Fibroblast of lung (primary cell): Measurements from ENCODE around the gene GH2. TPM values are rescaled to one million over a fixed set of nuclear protein-coding genes. Genes with fewer than 3 reads are reported as not detected.
"Not testable (repeated sequence)": the region's sequence is repeated elsewhere in the genome, so short reads cannot be mapped to it uniquely, and the experiment has no call there.

ENCODE experiments used
- DNase-seq, 2 donors: peaks; one replicate each; pipeline versions ENCODE4 v3.0.0 to v3.0.0-alpha.2; 2010; ENCODE audit warnings: low read depth in 2 of 2
- H2AFZ ChIP-seq: 2 replicates; pipeline ENCODE4 v1.5.1; 2012; ENCODE audit warnings: low read length, control low read depth, inconsistent platforms
- H3K27ac ChIP-seq: 2 replicates; pipeline ENCODE4 v1.5.1; 2011; ENCODE audit warnings: low read length, control low read depth; ENCODE audit not compliant: insufficient read depth
- H3K27me3 ChIP-seq: 2 replicates; pipeline ENCODE4 v1.5.1; 2011; ENCODE audit warnings: mild to moderate bottlenecking, low read length; ENCODE audit not compliant: control insufficient read depth, insufficient read depth
- H3K36me3 ChIP-seq: 2 replicates; pipeline ENCODE4 v1.5.1; 2011; ENCODE audit warnings: low read length; ENCODE audit not compliant: control insufficient read depth, insufficient read depth
- H3K4me1 ChIP-seq: 2 replicates; pipeline ENCODE4 v1.5.1; 2011; ENCODE audit warnings: low read length; ENCODE audit not compliant: control insufficient read depth, insufficient read depth; ENCODE audit errors: extremely low read depth
- H3K4me2 ChIP-seq: 2 replicates; pipeline ENCODE4 v1.5.1; 2011; ENCODE audit warnings: low read length, control low read depth; ENCODE audit not compliant: insufficient read depth; ENCODE audit errors: extremely low read depth
- H3K4me3 ChIP-seq, 4 experiments: fragments of 200-600 bp in 1 of 4; sonication (generic) in 1 of 4; replicated peaks in 1 of 4; 2 replicates each; pipeline ENCODE4 v1.5.1; 2011 to 2016; ENCODE audit warnings: low read length in 4 of 4, low read depth in 3 of 4, mild to moderate bottlenecking in 3 of 4, control low read depth in 2 of 4, inconsistent platforms in 1 of 4, mixed read lengths in 1 of 4; ENCODE audit not compliant: insufficient read depth in 1 of 4; ENCODE audit errors: control extremely low read depth in 1 of 4
- H3K79me2 ChIP-seq: 2 replicates; pipeline ENCODE4 v1.5.1; 2012; ENCODE audit warnings: mild to moderate bottlenecking, low read length, inconsistent platforms; ENCODE audit not compliant: control insufficient read depth, insufficient read depth
- H3K9ac ChIP-seq: 2 replicates; pipeline ENCODE4 v1.5.1; 2011; ENCODE audit warnings: mild to moderate bottlenecking, low read length, control low read depth; ENCODE audit not compliant: insufficient read depth
- H3K9me3 ChIP-seq: 2 replicates; pipeline ENCODE4 v1.5.1; 2012; ENCODE audit warnings: low read depth, low read length; ENCODE audit not compliant: control insufficient read depth, insufficient read depth
- H4K20me1 ChIP-seq: 2 replicates; pipeline ENCODE4 v1.5.1; 2011; ENCODE audit warnings: low read length; ENCODE audit not compliant: control insufficient read depth, insufficient read depth; ENCODE audit errors: extremely low read depth
- CTCF ChIP-seq, 2 donors: IDR thresholded peaks in 1 of 2; conservative IDR thresholded peaks in 1 of 2; 1 replicate in 1 of 2; 2 replicates in 1 of 2; pipeline ENCODE4 v1.5.1; 2011 to 2012; ENCODE audit warnings: low read length in 2 of 2, control low read depth in 1 of 2, inconsistent platforms in 1 of 2, low read depth in 1 of 2, mild to moderate bottlenecking in 1 of 2
- polyA plus RNA-seq, 2 donors: library from polyadenylated mRNA; depleted of rRNA in 1 of 2; stranded (reverse) in 1 of 2; unstranded in 1 of 2; fragments of >200 nt; gene quantifications; 2 replicates each; pipeline ENCODE4 v1.2.1, GENCODE V29; 2011 to 2012; ENCODE audit warnings: missing spikeins in 1 of 2
- total RNA-seq: library from RNA; depleted of rRNA; stranded (reverse); fragments of >200 nt; gene quantifications from 2 replicates; pipeline ENCODE4 v1.2.1, GENCODE V29; 2014

Gene GH2
- total and polyA plus RNA-seq, 2 donors (not counting 1 experiment from before 2014, with no cell fraction given) = not detected

GRCh38 chr17:63870292-63870665, 11.5 kb downstream of the GH2 start:
- H3K27ac ChIP-seq, H3K36me3 ChIP-seq, H3K4me2 ChIP-seq, H3K9me3 ChIP-seq, H2AFZ ChIP-seq, H3K9ac ChIP-seq, H3K79me2 ChIP-seq, H4K20me1 ChIP-seq, H3K27me3 ChIP-seq, H3K4me3 ChIP-seq, H3K4me1 ChIP-seq: not testable (repeated sequence)
- DNase-seq = peak in 1 of 2 donors; percentile 40

- not testable (repeated sequence) for H3K9ac ChIP-seq, H2AFZ ChIP-seq, H3K4me1 ChIP-seq, H3K79me2 ChIP-seq, H3K9me3 ChIP-seq, H3K4me3 ChIP-seq, H4K20me1 ChIP-seq, H3K27ac ChIP-seq, H3K27me3 ChIP-seq, H3K4me2 ChIP-seq, H3K36me3 ChIP-seq
- peak in 1 of 2 donors; percentile 50 for DNase-seq
- TF ChIP-seq CTCF (conservative IDR thresholded peaks at IDR 0.05 in 1 of 2, IDR thresholded peaks at IDR 0.05 in 1 of 2; ENCODE audit: low read depth in 1 of 2, low read length in 2 of 2) = peak in 1 of 2 donors; percentile 8
These were observed 12.1 kb downstream of the GH2 start for GRCh38 chr17:63869491-63870291.

- not testable (repeated sequence) for H3K79me2 ChIP-seq, H3K36me3 ChIP-seq, H2AFZ ChIP-seq, H3K9ac ChIP-seq, H3K4me3 ChIP-seq, H4K20me1 ChIP-seq, H3K9me3 ChIP-seq, H3K27me3 ChIP-seq, H3K27ac ChIP-seq, H3K4me2 ChIP-seq, DNase-seq, H3K4me1 ChIP-seq
- TF ChIP-seq CTCF (conservative IDR thresholded peaks at IDR 0.05 in 1 of 2, IDR thresholded peaks at IDR 0.05 in 1 of 2; ENCODE audit: low read depth in 1 of 2, low read length in 2 of 2) = peak; percentile 2 to 29
These were observed 15.1 kb downstream of the GH2 start for GRCh38 chr17:63866625-63867024.
